H54 (cell line): Measurements from ENCODE around the gene NAT8L.
A peak's percentile ranks its signal among the peaks of the same experiment; 100 is the strongest.

Experiments used
- DNase-seq: peaks from one replicate; pipeline ENCODE4 v3.0.0; 2011; ENCODE audit warnings: low spot score, mixed read lengths; ENCODE audit not compliant: insufficient read length
- FAIRE-seq: peaks from 3 replicates; lab custom pipeline; 2011; peaks lifted over from hg19 to GRCh38; lab: Jason Lieb, UNC
- POLR2A ChIP-seq: IDR thresholded peaks from 2 replicates; pipeline ENCODE4 v1.6.1; 2011; ENCODE audit warnings: low read depth, mild to moderate bottlenecking, low read length

Gene NAT8L

GRCh38 chr4:2065106-2065930, 6.2 kb downstream of the NAT8L start:
- no peak for TF ChIP-seq POLR2A
- DNase-seq (no peak), FAIRE-seq (no peak)

- DNase-seq, result no peak
- TF ChIP-seq POLR2A, result no peak
- no peak for FAIRE-seq
These were observed 7.0 kb downstream of the NAT8L start for GRCh38 chr4:2066011-2066551.

DNA sequence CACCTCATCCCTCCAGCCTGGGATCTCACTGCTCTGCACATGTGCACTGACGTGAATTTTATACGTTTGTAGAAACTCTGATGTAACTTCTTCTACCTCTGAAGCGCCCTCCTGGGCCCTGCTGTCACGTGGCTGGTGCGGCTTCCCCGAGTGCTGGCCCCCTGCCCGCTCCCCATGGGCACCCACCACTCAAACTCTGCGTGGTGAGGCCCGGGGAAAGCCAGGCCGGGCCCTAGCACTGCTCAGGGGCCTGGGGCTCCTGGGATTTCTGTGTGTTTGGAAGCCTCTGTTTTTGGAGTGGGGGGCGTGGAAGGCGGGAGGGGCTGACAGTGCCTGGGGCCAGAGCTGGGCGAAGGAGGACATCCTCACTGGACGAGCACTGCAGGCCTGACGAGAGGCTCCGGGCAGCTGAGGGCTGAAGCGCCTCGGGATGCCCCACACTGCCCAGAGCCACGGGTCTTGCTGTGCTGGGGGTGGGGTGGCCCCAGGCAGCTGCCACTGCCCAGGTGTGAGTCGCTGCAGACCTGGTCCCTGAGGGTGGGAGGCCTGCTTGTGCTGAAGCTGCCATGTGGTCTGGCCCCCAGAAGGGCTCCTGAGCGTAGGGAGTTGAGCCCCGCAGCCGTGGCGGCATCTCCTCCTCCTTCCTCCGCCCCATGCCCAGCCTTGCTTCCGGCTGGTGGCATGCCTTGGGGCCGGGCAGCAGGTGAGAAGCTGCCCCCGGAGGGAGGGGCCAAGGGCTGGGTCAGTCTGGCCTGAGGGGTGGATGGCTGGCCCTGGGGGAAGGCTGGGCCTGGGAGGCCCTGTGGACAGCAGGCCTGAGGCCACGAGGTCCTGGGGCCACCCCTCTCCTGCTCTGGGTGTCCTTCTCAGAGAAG, 7.7 kb downstream of the NAT8L start:
- DNase-seq (no peak), FAIRE-seq (no peak)
- no peak for TF ChIP-seq POLR2A

GRCh38 chr4:2067446-2068197, 8.5 kb downstream of the NAT8L start:
- DNase-seq (no peak), FAIRE-seq (no peak)
- no peak for TF ChIP-seq POLR2A

GRCh38 chr4:2068198-2068470, 9.0 kb downstream of the NAT8L start:
- DNase-seq (no peak), FAIRE-seq (no peak)
- TF ChIP-seq POLR2A, result no peak

- DNase-seq (no peak), FAIRE-seq (no peak)
- TF ChIP-seq POLR2A, result no peak
These were observed 9.4 kb downstream of the NAT8L start for GRCh38 chr4:2068566-2068965.

DNA sequence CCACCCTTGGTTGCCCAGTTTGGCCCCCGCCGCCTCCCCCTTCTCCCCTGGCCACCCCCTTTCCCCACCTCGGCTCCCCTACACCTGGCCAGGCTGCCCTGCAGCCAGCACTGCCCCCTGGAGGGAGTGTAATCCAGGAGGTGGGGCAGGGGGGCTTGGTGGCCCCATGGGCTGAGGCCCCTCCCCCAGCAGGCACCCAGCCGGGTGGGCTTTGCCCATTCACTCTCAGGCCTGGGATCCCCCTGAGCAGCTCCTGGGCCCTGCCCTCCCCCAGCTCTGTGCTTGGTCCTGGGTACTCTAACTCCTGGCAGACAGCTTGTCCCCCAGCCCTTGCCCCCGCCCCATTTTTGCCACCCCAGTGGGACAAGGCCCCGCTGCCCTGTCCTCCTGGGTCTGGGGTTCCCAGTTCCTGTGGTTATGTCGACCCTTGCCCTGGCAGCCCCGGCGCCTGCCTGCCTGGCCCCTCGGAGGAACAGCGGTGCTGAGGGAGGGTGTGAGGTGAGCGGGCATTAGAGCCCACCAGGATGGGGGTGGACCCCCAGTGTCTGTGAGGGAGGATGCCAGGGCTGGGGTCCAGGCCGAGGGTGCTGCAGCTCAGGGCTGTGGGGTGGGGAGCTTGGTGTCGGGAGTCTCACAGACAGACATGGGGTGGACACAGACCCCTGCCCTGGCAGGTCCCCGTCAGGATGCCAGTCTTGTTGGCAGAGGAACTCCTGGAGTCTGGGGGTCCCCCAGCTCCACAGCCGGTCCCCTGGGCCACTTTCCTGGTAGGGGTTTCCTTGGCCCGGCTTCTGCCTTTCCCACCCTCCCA, 10.2 kb downstream of the NAT8L start:
- FAIRE-seq, result no peak
- no peak for TF ChIP-seq POLR2A
- no peak for DNase-seq

DNA sequence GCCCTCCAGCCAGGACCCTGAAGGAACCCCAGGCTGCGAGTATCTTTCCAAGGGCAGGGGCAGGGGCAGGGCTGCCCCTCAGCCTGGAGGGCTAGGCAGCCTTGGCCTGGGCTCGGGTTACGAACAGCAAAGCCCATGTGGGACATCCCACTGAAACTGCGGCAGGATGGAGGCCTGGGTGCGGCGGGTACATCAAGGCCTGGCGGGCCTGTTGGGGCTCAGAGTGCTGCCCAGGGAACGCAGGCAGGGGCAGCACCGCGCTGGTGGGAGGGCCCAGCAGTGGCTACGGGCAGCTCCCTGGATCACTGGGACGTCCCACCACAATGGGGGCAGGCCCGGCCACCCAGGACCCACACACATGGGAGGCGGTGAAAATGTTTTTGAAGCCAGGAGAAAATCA, 10.9 kb downstream of the NAT8L start:
- no peak for TF ChIP-seq POLR2A
- DNase-seq, result no peak
- no peak for FAIRE-seq

DNA sequence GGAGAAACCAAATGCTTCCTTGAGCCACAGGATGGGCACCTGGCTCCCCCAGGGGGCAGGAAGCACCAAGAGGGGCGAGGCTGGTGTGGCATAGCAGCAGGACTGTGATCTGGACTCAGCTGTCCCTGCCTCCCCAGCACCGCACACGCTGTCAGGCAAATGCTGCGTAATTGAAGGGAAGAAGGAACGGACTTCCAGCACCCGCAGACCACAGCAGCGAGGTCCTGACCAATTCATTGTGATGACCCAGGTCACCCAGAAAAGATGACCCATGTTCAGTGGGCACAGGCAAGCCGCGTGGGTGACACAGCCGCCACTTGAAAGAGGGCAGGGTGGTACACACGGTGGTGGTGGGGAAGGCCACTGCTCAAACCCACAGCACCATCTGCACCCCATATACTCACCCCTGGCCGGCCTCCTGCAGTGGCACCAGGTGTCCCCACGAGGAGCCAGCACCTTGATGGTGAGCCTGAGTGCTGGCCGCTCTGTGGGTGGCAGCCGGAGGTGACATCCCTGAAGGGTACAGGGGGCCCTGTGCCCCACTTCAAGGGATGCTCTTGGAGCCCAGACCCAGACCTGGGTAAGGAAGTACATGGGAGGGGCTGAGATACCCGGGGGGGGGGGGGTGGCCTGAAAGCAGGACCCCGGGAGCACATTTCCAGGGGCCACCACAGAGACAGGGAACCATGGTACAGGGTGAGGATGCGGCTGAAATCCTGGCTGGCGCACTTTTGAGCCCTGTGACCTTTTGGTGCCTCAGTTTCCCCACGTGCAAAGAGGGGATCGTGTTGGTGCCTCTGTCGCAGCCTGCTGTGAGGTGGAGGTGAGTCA, 11.5 kb downstream of the NAT8L start:
- no peak for TF ChIP-seq POLR2A
- no peak for FAIRE-seq

GRCh38 chr4:2071252-2071911, 12.3 kb downstream of the NAT8L start:
- TF ChIP-seq POLR2A, result no peak
- FAIRE-seq (no peak), DNase-seq (no peak)

More for the DNA sequence above, 11.5 kb downstream of the NAT8L start:
- DNase-seq, result no peak

- DNase-seq, result no peak
- no peak for FAIRE-seq
- 0 out of 2 replicates have a peak, but pooled peaks have one; percentile 5 for TF ChIP-seq POLR2A
These were observed 13.1 kb downstream of the NAT8L start for GRCh38 chr4:2071912-2072867.
